Measurements from ENCODE around the gene CNTFR.
A peak's percentile ranks its signal among the peaks of the same experiment; 100 is the strongest.
"Not testable (repeated sequence)": the region's sequence is repeated elsewhere in the genome, so short reads cannot be mapped to it uniquely, and the experiment has no call there.

CNTFR gene

GRCh38 chr9:34555002-34555348 is 34.5 kb downstream of the CNTFR start:
- DNase-seq (ENCODE audit: low spot score): no peak

DNA sequence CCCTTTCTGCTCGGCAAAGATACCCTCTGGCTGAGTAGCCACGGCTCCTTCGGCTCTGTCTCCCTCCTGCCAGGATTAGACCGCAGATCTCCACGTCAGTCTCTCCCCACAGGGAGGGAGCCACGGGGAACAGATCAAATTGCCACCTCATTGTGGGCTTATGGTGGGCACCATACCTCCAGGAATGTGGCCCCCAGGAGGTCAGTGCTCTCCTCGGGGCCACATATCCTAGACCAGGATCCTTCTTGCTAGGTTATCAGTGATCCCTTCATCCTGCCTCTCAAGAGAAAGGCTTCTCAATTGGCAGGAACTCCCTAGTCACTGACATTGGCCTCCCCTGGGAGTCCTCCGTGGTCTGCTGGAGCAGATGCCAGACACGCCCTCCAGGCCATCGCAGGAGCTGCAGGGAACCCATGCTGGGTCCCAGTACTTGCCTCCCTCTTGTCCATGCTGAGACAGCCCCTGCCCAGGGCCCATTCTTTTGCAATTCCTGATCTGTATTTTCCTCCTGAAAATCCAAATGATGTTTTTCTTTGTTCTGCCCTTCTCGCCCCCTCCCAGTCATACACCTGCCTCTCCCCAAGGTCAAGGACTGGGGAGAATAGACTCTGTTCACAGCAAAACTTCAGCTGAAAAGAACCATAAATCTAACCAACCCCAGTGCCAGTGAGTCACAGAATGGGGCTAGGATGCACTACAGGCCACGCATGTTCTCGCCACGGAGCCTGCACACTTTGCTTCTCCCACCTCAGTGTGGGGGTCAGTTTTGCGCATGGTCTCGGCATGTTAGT is 35.1 kb downstream of the CNTFR start:
- peak; percentile 49 for DNase-seq (ENCODE audit: low spot score)

- DNase-seq (ENCODE audit: low spot score): no peak
Observed at GRCh38 chr9:34553511-34554021, 36.0 kb downstream of the CNTFR start.

DNA sequence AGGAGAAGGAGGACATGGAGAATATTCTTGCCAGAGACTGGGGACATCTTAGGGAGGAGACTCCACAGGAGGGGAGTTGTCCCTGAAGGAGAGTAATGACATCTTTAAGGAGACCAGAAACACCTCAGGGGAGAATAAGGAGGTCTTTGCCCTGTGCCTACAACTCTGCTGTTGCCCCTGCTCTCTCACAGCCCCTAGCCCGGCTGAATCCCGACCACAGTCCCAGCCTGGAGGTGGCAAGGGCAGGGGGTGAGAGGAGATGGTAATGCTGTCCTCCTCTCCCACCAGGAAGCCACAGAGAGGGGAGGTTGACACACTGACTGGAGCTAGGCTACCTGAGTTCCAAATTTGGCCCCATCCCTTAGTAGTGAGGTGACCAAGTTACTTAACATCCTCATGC is 36.5 kb downstream of the CNTFR start:
- no peak for DNase-seq (ENCODE audit: low spot score)

- peak; percentile 54 for DNase-seq (ENCODE audit: low spot score)
Observed at GRCh38 chr9:34552606-34552981, 36.9 kb downstream of the CNTFR start.

DNA sequence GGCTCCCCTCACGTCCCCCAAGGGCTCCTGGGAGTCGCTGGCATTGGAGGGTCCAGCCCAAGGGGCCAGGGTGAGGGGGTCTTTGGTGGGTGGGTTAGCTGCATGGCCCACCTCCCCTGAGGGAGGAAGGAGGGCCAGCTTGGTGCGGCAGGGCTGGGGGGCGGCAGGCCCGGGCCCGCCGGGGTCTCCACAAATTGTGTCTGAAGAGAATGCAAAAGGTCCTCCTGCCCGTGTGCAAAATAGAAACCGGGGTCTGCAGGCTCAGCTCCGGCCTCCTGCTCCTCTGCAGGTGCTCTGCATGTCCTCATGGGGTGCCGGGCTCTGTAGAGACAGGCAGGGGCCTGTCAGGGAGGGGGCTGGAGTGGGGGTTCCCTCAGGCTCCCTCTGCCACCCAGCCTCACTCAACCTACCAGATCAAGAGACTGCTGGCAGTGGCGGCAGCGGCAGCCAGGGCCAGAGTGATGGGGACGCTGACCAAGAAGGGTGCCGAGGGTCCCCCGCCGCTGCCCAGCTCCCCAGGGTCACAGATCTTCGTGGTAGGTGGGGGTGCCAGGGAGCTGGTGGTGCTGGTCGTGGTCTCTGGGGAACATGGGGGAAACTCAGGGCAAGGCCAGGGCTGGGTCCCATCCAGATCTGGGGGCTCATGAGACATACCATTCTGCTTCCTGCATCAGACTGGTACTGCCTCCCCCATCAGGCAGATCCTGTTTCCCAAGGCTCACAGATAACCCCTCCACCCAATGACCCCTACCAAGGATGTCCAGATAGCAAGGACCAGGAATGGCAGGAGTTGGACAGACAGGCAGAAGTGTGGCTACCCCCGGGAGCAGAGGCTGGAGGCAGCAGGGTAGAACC is 37.5 kb downstream of the CNTFR start:
- DNase-seq (ENCODE audit: low spot score): no peak

- no peak for DNase-seq (ENCODE audit: low spot score)
Observed at GRCh38 chr9:34550681-34551270, 38.7 kb downstream of the CNTFR start.

DNA sequence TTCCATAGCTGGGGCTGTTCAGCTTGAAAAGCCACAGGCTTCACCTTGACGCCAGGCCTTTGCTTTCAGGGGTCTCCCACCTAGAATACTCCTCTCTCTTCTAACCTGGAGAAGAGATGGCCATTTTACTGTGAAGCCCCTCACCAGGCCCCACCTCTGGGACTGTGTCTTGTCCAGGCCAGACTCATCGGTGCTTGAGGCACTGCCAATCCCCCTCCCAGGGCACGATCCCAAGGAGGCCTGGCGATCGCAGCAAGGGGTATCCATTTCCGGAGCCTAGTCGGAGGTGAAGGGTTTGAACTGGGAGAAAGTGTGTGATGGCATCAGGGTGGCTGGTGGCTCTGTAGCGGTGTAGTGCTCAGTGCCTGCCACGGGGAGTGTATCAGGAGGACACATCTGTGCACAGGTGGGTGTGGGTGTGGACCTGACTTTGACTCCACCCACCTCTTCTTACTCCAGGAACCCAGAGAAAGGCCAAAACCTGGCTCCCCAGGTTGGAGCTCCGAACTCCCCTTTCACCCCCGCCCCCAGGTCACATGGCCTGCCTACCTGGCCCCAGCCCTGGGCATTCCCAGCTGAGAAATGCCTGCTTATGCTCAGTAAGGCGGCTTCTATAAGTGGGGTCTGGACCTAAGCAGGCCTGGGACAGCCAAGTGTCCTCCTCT is 39.4 kb downstream of the CNTFR start:
- DNase-seq (ENCODE audit: low spot score): no peak

DNA sequence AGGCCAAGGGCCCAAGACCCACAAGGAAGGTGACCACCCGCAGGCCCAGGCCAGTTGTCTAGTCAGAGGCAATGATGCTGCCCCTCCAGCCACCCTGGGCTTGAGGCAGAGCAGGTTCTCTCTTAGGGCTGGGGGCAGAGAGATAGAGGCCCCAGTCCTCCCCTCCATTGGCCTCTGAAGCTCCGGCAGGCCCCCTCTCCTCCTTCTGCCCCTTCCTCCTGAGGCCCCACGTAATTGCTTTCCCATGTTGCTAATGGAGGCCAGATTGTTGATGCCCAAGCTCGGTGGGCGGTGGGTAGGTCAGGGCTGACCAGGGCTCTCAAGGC is 40.2 kb downstream of the CNTFR start:
- no peak for DNase-seq (ENCODE audit: low spot score)

DNA sequence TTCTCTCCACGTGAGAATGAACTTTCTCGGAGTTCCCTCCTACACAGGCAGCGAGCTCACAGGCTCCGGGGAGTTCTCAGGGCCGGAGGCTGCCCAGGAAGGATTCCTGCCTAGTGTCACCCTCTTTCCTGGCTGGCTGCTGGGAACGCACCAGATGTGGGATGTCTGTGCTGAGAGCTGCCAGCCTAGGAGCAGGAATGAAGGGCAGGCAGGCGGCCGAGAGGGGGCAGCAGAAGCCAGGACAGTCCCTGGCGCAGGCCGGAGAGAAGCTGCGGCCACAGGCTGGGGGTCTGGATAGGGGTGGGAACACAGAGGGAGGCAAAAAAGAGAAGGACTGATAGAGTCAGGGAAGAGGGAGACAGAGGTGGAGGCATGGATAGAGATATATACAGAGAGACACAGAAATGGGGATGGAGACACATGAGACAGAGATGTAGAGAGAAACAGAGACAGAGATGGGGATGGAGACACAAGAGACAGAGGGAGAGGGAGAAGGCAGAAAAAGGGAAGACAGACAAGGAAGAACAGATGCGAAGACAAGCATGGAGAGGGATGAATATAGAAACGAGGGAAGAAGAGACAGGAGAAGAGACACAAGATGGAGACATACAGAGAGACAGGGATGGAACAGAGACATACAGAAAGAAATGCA is 41.4 kb downstream of the CNTFR start:
- DNase-seq (ENCODE audit: low spot score): peak; percentile 43

DNA sequence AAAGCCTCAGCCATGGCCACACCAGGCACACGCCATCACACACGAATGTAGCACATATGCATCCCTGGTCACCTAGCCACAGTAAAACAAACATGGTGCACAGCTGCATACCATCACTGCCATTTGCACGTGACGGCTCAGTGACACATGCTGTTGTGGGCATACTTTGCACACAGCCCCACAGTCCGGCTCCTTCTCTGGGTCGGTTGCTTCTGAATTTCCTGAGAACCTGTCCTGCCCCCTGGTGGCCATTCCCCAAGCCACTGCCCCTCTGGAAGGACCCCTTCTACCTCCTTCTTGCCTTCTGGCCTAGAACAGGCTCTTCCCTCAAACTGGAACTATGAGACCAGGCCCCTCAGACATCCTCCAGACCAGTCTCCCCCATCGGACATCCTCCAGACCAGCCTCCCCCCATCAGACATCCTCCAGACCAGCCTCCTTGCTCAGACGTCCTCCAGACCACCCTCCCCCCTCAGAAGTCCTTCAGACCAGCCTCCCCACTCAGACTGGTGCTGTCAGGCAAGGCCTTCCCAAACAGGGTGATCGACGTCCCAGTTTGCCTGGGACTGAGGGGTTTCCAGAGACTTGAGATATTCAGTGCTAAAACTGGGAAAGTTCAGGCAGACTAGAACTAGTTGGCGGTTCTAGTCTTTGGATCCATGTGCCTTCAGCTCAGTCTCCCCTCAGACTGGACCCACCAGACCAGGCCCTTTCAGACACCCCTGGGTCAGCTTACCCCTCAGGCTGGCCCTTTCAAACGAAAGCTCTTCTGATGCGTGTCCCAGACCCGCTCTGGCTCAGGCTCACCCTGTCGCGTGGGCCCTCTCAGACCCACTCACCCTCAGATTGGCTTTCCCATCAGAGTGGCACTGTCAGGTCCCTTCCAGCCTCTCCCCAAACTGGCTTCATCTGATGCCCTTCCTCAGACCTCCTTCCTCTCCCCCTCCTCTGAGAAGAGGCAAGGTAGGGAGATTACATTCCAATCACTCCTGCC is 42.4 kb downstream of the CNTFR start:
- DNase-seq (ENCODE audit: low spot score): peak; percentile 62

DNA sequence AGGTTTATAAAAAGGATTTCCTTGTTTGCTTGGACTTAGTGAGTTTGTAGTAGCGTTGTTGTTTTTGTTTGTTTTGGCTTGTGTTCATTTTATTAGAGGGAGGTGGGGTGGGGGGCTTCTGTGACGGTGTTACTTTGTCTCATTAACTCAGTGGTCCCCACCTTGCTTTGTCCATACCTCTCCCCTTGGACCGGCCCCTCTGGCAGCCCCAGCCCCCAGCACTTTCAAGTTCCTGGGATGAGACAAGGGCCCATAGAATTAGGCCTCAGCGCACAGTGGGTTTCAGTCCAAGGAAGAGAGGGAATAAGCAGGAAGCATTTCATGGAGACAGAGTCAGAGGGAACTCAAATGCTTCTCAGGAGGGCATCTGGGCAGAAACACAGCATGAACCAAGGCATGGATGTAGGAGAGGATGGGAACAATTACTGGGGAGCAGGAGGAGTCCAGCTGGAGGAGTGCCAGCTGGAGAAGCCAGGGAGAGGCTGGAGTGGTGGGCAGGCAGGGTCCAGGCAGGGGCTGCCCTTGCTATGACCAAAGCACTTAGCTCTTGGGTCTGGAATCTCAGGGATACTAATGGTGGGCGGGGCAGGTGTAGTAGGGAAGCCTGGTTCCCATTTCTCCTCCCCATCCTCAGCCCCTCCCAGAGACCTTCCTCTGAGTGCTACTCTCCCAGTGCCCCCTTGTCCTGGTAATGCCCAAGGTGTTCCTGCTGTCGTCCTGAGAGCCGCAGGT is 43.3 kb downstream of the CNTFR start:
- DNase-seq (ENCODE audit: low spot score): no peak

GRCh38 chr9:34545497-34545896 is 44.0 kb downstream of the CNTFR start:
- DNase-seq (ENCODE audit: low spot score): no peak

- DNase-seq (ENCODE audit: low spot score): no peak
Observed at GRCh38 chr9:34544035-34544434, 45.5 kb downstream of the CNTFR start.

- DNase-seq (ENCODE audit: low spot score): no peak
Observed at GRCh38 chr9:34541540-34541939, 48.0 kb downstream of the CNTFR start.

DNA sequence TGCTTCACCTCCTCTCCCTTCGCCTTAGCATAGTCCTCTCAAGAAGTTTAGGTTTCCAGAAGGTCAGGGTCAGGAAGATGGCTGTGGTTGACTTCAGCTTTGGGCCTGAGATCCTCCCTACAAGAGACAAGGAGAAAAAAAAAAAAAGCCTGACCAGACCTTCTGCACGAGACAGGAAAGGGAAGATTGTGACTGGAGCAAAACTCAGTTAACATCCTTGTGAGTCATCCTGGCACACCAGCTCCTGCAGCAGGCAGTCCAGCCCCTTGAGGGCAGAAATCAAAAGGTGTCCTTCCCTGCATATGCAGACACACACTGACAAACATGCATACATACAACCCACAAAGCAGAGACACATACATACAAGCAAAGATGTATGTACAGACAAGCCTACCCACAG is 48.7 kb downstream of the CNTFR start:
- DNase-seq (ENCODE audit: low spot score): peak; percentile 21

DNA sequence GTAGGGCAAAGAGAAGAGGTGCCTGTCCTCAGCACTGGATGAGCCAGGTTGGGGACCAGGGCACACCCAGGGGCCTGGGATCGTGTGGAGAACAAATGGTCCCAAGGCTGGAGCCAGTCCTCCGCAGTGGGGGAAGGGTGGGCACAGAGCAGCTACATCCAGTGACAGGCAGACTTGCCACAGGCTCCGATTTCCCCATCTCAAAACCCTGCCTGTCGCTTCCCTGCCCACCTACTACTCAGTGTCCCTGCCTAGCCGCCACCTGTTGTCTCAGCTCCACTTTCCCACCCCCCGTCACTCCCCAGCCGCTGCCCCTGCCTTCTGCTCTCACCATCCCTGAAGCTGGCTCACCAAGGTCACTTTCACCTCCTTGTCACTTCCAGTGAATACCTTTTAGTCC is 52.8 kb downstream of the CNTFR start:
- DNase-seq (ENCODE audit: low spot score): no peak

GRCh38 chr9:34532041-34532440 is 57.5 kb downstream of the CNTFR start:
- not testable (repeated sequence) for DNase-seq (ENCODE audit: low spot score)

DNA sequence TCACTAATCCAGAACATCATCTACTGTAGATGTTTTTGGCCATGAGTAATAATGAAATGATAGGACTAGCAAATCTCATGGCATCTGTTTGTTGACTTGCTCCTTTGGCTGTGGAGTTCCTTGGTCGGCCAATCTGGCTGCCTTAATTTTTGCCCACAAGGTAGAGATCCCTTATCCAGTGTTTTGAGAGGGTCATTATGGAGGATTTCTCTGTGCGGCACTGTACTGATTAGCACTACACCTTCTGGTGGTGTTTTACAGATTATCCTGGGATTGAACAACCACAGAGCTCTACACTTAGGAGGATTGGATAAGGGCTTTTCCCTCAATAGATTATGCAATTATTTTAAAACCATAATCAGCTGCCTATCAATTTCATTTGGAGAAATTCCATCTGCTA is 63.5 kb downstream of the CNTFR start:
- no peak for DNase-seq (ENCODE audit: low spot score)

DNA sequence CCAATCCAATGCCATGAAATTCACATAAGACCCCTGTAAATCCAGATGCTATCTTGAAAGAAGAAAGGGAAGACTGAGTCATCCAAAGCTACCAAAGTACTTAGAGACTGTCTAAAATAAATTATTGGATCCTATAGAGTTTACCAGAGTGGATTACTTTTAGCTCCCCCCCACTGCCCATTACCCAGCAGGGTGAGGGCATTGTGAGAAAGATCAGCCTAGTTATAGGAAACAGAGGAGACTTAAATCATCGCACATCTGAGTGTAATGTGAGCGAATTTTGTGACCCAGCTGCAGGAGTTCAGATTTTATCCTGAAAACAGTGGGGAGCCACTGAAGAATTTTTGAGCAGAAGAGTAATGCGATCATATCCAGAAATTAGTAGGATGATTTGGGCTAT is 65.2 kb downstream of the CNTFR start:
- DNase-seq (ENCODE audit: low spot score): no peak
